MV-4-11 (cell line): ENCODE data around the gene DOCK10.

Source experiments
- DNase-seq: peaks from one replicate; lab custom pipeline; 2025; lab: John Stamatoyannopoulos, UW

DOCK10 gene

DNA sequence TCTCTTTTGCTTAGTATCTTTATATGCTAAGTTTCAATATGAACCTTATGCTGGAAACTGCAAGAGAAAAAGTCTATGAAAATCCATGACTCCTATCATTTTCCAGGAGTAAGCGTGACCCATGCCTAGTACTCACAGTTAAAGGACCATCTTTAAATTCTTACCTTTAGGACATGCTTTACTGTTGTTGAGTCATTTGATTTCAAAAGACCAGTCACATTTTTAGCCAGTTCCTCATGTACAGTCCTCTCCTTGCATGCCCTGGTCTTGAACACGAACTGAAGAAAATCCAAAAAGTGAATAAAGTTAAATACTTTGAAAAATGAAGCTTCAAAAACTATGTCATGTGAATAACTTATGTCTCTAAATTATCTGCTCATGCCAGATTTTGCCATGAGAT lies 208.3 kb downstream of the DOCK10 start:
- no peak for DNase-seq

DNA sequence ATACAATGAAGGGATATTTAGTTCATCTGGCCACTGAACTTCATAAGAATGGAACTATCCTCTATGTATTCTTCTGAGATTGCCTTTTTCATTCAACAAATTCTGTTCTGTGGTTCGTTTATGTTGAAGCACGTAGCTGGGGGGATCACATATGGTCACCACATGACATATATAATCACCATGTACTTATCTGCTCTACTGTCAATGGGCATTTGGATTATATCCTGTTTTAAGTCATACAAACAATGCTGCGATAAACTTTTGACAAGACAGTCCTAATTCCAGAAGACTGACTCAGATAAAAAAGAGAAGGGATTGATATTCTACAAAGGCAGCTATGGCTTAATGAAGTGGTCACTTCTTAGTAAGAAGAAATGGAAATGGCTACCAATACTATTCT lies 210.1 kb downstream of the DOCK10 start:
- no peak for DNase-seq

DNA sequence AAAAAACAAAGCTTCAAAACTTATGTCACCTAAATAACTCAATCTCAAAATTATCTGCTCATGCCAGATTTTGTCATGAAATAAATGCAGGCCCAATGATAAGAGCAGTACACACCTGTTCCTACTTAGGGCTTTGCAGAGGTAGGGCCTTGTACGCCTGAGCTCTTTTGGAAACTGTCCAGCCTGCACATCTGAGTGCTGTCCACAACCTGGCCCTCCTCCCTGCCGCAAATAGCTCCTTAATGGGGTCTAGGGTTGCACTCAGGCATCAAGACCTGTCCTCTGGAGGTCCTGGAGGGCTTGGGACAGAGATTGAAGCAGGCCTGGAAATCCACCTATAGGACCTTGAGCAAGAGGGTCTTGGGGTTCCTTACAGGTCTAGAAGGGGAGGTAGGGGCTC lies 210.7 kb downstream of the DOCK10 start:
- DNase-seq = no peak

DNA sequence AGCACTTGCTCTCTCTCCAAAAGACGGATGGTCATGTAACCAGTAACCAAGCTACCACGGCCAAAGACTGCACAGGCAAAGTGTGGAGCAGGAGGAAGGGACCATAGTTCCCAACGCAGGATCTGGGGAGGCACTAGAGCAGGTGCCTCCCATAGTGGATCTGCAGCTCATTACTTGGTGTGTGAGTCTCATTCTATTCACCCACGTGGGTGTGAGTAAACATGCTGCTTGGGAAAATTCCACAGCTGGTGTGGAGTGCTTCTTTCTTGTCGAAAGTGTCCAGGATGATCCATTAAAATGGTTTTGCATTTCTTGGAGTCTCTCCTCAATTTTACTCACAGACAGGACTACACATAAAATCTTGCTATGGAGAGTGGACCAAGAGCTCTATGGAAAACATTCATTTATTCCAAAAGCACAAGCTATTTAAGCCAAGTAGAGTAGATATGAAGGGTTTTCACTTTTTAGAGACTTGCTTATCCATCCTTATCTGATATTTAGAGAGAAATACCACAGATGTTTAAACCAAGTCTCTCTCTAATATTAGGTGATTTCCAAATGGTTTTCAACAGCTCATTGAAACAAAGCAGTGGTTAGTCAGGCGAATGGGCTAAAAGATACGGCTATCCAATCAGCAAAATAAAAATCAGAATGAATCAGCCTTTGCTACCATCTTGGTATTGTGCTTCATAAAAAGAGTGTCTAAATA lies 221.8 kb downstream of the DOCK10 start:
- no peak for DNase-seq

DNA sequence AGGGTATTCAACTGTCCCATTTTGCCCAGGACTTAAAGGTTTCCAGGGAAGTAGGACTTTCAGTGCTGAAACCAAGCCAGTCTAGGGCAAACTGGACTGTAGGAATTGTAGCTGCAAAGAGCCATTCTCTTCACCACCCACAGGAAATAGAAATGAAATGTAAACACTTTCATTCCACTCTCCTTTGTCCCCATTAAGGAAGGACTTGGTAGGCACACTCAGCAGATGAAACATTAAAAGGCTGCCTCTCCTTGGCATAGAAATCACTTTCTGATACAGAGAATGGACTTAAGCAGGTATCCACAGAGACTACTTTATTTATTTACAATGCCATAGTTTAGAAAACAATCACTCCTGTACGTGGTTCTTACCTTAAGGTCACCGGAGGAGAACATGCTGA lies 223.2 kb downstream of the DOCK10 start:
- DNase-seq = no peak

DNA sequence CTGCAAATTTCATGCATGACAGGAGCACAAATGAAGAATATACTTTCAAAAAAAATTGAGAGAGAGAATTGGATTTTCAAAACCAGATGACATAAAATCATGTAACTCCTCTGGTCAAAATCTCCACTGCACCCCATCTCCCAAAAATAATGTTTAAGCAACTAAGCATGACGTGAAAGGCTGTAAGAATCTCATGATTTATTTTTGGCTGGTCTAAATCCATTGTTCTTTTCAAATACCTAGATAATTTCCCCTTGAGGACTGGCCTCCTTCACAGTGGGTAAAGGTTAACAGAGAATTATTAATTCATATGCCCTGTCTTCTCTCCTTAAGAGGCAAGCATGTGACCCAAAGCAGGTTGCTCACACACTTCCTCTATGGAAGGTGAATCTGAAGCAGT lies 224.6 kb downstream of the DOCK10 start:
- DNase-seq = no peak

DNA sequence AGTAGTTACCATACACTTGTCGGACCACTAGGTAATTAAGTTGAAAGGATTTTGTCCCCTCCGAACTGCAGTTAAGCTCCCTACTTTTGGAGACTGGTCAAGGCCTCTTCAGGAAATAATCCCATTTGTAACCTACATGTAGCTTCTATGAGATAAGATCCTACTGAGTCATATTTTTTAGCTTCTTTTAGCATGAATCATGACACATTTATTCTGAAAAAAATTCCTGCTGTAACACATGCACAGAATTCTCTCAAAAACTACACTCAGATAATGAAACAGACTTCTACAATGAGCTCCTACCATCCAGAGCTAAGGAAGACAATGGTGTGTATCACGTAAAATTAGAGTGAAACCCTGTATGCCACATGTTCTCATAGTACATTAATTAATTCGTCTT lies 225.5 kb downstream of the DOCK10 start:
- no peak for DNase-seq

DNA sequence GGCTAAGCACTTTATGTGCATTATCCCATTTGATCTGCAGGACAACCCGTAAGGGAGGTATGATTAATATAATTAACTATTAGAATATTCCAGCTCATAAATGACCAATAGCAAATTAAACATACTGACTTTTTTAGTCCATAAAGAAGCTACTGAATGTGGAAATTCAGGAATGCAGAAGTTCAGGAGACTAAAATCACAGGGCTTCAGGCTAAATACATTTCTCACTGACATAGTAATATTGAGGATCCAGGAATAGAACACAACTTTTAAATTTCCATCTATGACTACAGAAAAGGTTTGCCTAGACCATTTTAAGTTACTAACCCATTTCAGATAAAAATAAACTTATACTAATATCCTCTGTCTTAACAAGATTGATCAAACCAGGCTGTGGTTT lies 228.7 kb downstream of the DOCK10 start:
- DNase-seq = no peak

DNA sequence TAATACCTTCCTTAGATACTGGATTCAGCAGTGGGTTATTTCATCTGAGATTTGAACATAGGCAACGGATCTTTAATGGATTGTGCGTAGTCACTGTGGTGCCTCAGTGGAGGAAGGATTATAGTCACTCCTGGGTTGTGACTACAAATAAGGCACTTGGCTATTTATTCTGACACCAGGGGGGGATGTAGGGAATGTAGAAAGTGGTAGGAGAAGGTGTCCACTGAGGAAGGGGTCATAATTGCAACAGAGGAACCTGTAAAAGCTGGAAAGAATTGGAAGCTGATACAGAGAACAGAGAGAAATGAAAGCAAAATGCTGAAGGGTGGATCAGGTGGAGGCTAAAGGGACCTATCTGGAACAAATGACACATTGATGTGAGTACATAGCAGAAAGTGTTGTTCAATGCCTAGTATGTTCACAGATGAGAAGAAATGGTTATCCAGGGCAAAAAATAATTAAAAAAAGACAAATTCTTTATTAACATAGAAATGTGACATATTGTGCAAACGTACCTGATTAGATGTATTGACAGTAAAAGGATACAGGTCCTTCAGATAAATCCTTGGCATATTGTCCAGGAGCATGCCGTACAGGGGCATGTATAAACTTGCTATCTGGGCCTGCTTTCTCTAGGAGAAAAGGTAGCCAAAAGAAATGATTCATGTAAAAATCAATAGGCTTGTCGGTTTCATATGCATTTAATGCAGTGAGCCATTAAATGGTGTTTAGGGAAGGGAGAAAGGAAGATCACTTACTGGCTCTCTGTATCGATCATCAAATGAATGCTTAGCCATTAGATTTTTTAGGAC lies 234.9 kb downstream of the DOCK10 start:
- DNase-seq = no peak

DNA sequence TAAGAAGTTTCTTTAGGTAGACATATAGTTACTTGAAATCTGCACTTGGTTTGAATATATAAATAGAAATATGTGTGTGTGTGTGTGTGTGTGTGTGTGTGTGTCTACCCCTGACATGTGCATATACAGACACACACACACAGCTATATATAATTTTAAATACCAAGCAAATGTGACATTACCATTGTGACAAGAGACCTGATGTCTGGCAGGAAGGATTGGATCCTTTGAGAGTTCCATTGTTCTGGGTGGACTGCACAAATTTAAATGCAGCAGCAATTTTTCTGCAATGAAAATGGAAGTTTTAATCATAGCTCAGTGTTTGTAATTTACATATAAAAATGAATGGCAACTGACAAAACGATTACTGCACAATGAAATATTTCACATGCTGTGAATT lies 238.3 kb downstream of the DOCK10 start:
- no peak for DNase-seq

DNA sequence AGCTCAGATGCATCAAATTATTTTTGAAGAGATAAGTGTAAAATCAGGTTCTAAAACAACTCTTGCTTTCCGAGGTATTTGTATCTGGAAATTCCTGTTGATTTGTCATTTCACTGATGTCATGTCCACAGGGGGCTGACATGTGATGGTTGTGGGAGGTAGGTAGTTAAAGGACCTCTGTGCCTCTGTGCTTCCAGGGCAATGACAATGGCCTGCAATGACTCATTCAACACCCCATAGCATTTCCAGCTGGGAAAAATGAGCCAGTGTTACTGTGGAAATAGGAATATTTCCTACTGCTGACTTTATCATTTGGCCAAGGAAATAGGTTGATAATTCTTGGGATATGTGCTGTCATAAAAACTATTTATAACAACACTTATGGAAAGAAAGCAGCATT lies 239.9 kb downstream of the DOCK10 start:
- DNase-seq = no peak

DNA sequence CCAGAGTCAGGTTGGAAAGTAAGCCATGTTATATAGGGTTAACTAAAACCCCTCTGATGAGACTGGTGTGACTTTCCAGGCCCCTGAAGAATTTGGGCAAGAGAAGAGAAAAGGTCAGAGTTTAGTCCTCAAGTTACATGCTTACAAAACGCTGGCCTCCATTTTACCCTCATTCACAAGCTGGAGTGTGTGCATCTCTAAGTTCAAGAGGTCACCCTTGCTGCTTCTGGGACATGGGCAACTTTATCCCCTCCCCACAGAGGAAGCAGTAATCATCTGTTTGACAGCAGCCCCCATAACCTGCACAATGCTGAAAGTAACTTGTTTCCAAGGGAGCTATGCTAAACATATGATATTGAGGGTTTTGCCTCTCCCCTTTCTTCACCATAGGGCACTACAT lies 240.9 kb downstream of the DOCK10 start:
- DNase-seq = no peak

DNA sequence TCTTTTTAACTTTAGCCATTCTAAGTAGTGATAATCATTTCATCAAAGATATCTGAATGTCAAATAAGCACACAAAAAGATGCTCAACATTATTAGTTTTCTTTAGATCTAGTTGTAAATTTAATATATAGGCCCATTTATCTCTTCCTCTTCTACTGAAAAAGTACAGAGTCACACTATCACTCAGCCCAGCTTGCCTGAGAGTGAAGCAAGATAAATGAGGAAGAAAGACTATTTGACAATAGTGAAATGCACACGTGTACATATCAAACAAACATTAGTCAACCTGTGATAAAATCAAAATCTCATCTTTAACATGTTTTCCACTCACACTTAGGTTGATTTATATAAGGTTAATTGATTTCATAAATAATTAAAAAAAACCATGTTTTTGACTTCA lies 242.6 kb downstream of the DOCK10 start:
- no peak for DNase-seq

DNA sequence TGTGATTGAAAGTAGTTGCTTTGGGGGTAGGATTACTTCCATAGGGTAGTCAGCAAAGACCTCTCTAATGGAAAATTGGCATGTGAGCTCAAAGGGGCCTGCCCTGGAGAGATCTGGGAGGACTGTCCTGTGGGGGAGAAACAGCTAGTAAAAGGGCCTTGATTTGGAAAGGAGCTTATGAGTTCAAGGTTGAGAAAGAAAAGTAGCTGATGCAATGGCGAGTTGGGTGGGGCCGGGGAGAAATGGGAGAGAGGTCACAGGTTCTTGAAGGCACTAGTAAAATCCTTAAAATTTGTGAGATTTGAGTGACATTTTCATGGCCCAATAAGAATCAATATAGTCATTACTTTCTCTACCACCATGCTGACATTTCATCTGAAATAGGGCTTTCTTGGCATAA lies 244.1 kb downstream of the DOCK10 start:
- DNase-seq = no peak

DNA sequence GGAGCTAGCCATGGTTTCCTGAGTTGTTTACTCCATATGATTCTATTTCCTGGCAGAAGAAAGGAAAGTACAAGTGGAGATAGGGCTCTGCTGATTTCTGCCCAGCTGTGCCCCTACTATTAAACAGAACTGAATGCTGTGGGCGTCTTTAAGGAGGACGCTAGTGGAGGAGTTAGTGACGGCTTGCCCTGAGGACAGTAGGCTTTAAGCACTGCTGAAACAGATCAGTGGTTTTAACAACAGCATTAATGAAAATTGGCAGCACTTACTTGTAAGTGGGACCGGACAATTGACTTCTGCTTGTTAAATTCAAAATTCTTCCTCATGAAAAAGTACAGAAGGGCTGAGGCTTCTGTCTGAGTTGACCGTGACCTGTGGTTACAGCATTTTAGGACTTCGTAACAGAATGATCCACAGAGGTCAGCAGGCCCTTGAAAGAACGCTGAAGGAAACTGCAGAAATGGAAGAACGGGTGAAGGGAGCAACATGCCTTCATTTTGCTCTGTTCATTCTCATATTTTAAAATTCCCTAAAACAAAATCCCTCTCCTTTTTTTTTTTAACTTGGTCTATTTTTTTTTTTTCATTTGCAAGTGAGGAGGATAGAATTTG lies 245.5 kb downstream of the DOCK10 start:
- no peak for DNase-seq

DNA sequence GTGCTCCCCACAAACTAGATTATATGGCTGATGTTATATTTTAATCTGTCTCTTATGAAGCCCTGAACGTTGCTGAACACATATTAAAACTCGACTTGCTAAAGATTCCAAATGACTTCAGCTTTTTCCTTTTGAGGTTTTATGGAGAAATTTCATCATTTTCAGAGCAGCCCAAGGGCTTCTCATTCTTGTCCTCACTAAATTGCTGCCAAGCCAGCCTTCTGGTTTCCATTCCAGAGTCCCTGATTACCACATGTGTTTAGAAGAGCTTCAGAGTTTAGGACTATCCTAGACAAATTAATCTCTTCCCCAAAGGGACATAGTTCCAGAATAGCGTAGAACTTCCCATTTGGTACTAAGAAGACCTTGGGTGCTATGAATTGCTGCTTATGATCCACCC lies 248.3 kb downstream of the DOCK10 start:
- no peak for DNase-seq

DNA sequence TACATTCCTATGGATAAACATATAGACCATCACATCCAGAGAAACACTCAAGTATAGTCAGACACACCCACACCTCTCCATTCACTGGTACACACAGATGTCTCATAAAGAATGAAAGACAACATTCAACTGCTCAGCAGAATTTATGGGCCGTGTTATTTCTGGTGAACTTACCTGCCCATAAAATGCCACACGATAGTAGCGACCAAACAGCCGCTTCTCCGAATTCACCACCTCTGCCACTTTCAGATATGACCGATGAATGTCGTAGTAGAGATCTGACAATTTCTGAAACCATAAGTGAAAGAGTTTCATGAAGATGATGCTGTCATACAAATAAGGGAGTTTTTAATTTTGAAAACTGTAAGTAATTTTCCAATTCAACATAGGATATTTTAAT lies 255.4 kb downstream of the DOCK10 start:
- no peak for DNase-seq

DNA sequence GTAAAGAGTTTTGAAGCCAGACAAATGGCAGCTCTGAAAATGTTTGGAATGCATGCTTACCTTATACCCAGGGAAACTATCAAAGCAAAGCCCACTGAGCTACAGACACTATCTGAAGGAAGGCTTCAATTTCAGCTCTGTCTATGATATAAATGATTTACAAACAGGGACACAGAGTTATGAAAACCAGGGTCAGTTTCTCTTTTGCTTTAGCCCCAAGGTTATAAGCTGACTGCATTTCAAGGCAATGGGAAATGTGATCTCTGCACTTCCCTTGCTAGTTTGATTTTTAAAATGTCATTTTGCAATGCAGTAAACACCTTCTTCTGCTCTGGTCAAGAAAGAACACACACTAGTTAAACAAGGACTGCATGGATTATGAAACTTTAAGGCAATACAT lies 260.9 kb downstream of the DOCK10 start:
- no peak for DNase-seq

DNA sequence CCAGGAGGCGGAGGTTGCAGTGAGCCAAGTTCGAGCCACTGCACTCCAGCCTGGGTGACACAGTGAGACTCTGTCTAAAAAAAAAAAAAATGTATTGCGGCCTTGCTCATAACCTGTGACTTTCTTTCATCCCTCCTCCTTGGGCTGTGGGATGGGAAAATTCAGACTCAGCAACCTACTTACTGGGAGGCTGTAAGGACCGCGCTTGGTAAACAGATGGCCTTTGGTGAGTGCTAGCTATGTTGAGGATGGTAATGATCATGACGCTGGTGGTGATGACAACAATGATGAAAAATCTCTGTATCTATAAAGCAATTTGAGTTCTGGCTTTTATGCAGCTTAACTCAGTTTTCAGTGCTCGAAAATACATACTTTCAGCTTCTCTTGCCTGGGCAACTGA lies 261.4 kb downstream of the DOCK10 start:
- no peak for DNase-seq

DNA sequence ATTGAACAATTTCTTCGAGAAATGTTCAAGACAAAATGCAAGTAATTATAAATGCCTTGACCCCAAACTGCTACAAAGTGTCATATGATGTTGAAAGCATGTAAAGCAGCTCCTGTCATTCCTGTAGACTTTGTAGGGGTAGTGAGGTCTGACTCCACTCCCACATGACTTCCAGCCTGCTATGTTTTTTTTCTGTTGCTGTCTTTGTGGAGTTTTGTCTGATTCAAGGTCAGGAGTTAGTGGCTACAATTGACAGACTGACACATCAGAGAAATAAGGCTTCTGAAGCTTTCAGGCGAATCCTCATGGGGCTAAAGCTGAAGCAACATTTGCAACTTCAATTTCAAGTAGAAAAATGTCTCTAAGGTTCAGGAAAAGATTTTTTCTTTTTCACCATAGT lies 262.2 kb downstream of the DOCK10 start:
- DNase-seq = no peak

DNA sequence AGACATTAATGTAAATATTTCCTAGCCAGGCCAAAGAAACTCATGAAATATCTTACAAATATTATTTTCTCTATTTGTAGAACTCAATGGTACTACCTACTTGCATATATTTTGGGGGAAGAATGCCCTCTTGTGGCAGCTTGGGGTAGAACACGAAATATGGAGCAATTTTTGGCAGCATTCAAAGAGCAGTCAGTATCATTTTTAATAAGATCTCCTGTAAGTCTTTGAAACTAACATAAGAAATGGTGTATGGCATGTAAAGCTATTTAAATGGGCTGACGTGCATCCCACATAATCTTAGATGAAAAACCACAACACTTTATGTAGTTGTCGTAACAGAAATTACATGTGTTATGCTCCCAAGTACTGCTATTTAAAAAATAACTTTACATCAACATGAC lies 263.8 kb downstream of the DOCK10 start:
- peak; percentile 36 for DNase-seq

DNA sequence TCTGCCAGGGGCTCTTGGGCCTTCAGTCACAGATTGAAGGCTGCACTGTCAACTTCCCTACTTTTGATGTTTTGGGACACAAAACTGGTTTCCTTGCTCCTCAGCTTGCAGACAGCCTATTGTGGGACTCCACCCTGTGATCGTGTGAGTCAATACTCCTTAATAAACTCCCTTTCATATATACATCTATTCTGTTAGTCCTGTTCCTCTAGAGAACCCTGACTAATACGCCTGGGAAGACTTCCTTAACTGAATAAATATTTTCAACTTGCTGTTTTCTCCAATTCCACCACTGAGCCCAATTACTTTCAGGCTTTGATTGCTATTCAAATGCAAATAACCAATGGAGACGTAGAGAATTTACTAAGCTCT lies 264.7 kb downstream of the DOCK10 start:
- no peak for DNase-seq

DNA sequence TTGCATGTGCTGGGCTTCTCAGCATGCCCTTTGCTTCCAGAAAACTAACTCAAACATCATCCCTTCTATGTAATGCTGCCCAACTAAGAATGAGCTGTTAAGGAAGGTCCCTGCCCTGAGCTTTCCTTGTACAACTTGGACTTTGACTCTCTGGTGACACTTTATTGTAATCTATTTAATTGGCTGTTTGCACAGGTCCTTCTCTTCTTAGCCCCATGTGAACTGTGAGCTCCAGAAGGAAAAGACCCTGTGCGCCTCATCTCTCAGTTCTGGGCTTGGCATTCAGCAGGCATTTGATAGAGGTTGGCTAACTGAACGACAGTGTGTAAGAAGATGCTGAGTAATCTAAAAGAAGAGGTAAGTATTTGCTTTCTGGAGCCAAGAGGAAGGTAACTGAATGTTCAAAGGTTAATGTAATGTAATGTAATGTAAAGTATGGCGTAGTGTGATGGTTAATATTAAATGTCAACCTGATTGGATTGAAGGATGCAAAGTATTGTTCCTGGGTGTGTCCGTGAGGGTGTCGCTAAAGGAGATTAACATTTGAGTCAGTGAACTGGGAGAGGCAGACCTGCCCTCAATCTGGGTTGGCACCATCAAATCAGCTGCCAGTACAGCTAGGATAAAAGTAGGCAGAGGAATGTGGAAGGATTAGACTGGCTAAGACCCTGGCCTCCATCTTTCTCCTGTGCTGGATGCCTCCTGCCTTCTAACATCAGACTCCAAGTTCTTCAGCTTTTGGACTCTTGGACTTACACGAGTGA lies 265.3 kb downstream of the DOCK10 start:
- DNase-seq = no peak
